ENCODE results near the gene CD79A. TPM values are rescaled to one million over a fixed set of nuclear protein-coding genes. Genes with fewer than 3 reads are reported as not detected.

Gene CD79A
- total RNA-seq, 2 donors from 2014 or later, result 0.59 TPM; not detected in 1

DNA sequence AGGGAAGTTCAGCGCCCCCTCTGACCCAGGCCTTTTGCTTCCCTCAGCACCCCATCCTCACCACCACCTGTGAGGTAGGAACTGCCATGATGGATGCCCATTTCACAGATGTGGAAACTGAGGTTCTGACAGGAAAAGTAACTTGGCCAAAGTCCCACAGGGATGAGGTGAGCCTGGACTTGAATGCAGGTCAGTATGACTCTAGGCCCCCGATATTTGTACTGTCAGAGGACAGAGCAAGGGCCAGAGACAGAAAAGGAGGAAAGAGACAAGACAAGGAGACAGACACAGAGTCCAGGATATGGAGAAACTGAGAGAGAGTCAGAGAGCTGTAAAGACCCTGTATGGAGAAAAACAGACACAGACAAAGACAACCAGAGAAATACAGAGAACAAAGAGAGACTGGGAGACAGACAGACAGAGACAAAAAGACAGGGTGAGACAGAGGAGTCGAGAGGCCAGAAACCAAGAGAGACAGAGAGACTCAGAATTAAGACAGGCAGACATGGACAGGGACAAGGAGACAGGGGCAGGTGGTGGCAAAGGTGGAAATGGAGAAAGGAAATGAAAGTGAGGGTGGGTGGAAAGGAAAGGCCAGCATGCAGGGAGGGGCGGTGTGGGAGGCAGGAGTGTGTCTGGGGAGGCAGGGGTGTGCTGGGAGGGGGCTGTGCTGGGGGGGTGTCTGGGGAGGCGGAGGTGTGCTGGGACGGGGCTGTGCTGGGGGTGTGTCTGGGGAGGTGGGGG is 46.1 kb downstream of the CD79A start:
- no peak for DNase-seq (ENCODE audit: low spot score)
- Histone ChIP-seq H3K9me3 (no peaks in the 10 kb centered on the region), H3K4me1 (replicated peaks) (no peaks in the 10 kb centered on the region), H3K4me3 (no peak overlapping the region), H3K27me3 (replicated peaks; ENCODE audit: insufficient read depth) (peaks cover 9% of the 10 kb centered on the region), H3K36me3 (no peaks in the 10 kb centered on the region), H3K27ac (no peak overlapping the region)
- TF ChIP-seq CTCF (IDR thresholded peaks at IDR 0.05) (no peak), POLR2A (IDR thresholded peaks at IDR 0.05) (no peak), POLR2AphosphoS5 (IDR thresholded peaks at IDR 0.05) (no peak)
- intact Hi-C loops (cut with DNase I), result no loop called here
- WGBS, result 45% methylated on average over 3 of the region's 6 CpGs

- H3K4me3 ChIP-seq, result no peak overlapping the region
- 38% methylated on average over 13 of the region's 13 CpGs for WGBS
- H3K27ac ChIP-seq, result no peak overlapping the region
- H3K36me3 ChIP-seq, result no peaks in the 10 kb centered on the region
- no peaks in the 10 kb centered on the region for H3K9me3 ChIP-seq
- DNase-seq (ENCODE audit: low spot score), result no peak
- no peak for TF ChIP-seq POLR2AphosphoS5 (IDR thresholded peaks at IDR 0.05)
- TF ChIP-seq POLR2A (IDR thresholded peaks at IDR 0.05), result no peak
- no peak for TF ChIP-seq CTCF (IDR thresholded peaks at IDR 0.05)
- H3K4me1 ChIP-seq (replicated peaks), result no peaks in the 10 kb centered on the region
- intact Hi-C loops (cut with DNase I), result no loop called here
- peaks cover 11% of the 10 kb centered on the region for H3K27me3 ChIP-seq (replicated peaks; ENCODE audit: insufficient read depth)
These were observed 47.4 kb downstream of the CD79A start for GRCh38 chr19:41924151-41925145.

GRCh38 chr19:41925208-41926003 is 48.3 kb downstream of the CD79A start:
- WGBS, result 51% methylated on average over 7 of the region's 7 CpGs
- peaks cover 17% of the 10 kb centered on the region for H3K27me3 ChIP-seq (replicated peaks; ENCODE audit: insufficient read depth)
- H3K36me3 ChIP-seq, result no peaks in the 10 kb centered on the region
- no peak overlapping the region for H3K4me3 ChIP-seq
- H3K9me3 ChIP-seq, result no peaks in the 10 kb centered on the region
- no peak overlapping the region for H3K27ac ChIP-seq
- no peaks in the 10 kb centered on the region for H3K4me1 ChIP-seq (replicated peaks)
- DNase-seq (ENCODE audit: low spot score), result no peak
- intact Hi-C loops (cut with DNase I), result no loop called here
- no peak for TF ChIP-seq CTCF (IDR thresholded peaks at IDR 0.05)
- TF ChIP-seq POLR2A (IDR thresholded peaks at IDR 0.05), result no peak
- no peak for TF ChIP-seq POLR2AphosphoS5 (IDR thresholded peaks at IDR 0.05)

- H3K4me3 ChIP-seq, result no peak overlapping the region
- intact Hi-C loops (cut with DNase I), result no loop called here
- no peaks in the 10 kb centered on the region for H3K36me3 ChIP-seq
- WGBS, result 45% methylated on average over 20 of the region's 27 CpGs
- H3K4me1 ChIP-seq (replicated peaks), result no peaks in the 10 kb centered on the region
- DNase-seq (ENCODE audit: low spot score), result no peak
- H3K27ac ChIP-seq, result no peak overlapping the region
- H3K9me3 ChIP-seq, result no peaks in the 10 kb centered on the region
- H3K27me3 ChIP-seq (replicated peaks; ENCODE audit: insufficient read depth), result peaks cover 17% of the 10 kb centered on the region
- TF ChIP-seq POLR2AphosphoS5 (IDR thresholded peaks at IDR 0.05) (no peak), CTCF (IDR thresholded peaks at IDR 0.05) (no peak), POLR2A (IDR thresholded peaks at IDR 0.05) (no peak)
These were observed 49.1 kb downstream of the CD79A start for GRCh38 chr19:41926028-41926762.
